ENCODE results near the gene ATOH8. TPM values are rescaled to one million over a fixed set of nuclear protein-coding genes. Genes with fewer than 3 reads are reported as not detected.

ATOH8 gene
- polyA plus RNA-seq, 1 donor (not counting 4 experiments of a cell fraction or from before 2014, with no cell fraction given): not detected

- H2AFZ ChIP-seq (ENCODE audit: control insufficient read depth, low read length): no peak overlapping the region
- dilution Hi-C loops (cut with MboI; ENCODE audit: extremely low pct_ligation_motif_present, low sequenced_read_pairs): no loop called here
- FAIRE-seq (peak; percentile 78), DNase-seq (ENCODE audit: low read depth, low spot score) (peak; percentile 67)
- no peaks in the 10 kb centered on the region for H3K36me3 ChIP-seq (ENCODE audit: control insufficient read depth in 2 of 2, extremely low read depth in 1 of 2, insufficient read depth in 2 of 2, low read length in 2 of 2)
- H3K4me1 ChIP-seq (ENCODE audit: control insufficient read depth, extremely low read depth, insufficient read depth, low read length): peaks cover 17% of the 10 kb centered on the region
- H4K20me1 ChIP-seq (ENCODE audit: control insufficient read depth, extremely low read depth, insufficient read depth, low read length): no peaks in the 10 kb centered on the region
- no peaks in the 10 kb centered on the region for H3K9me1 ChIP-seq (ENCODE audit: control insufficient read depth, extremely low read depth, insufficient read depth, low read length)
- H3K4me2 ChIP-seq (ENCODE audit: control insufficient read depth, extremely low read depth, insufficient read depth, low read depth, low read length): peak overlapping the region; percentile 31
- H3K9me3 ChIP-seq (ENCODE audit: control insufficient read depth, low read depth, low read length): no peaks in the 10 kb centered on the region
- no peak overlapping the region for H3K9ac ChIP-seq (ENCODE audit: control insufficient read depth, extremely low read depth, insufficient read depth, low read length)
- H3K27ac ChIP-seq (ENCODE audit: control insufficient read depth, insufficient read depth, low read length): no peak overlapping the region
- TF ChIP-seq EZH2 (IDR thresholded peaks at IDR 0.05; ENCODE audit: low read length): no peak
- peak; percentile 39 to 59 (median 39) for TF ChIP-seq CTCF (optimal IDR thresholded peaks at IDR 0.05 in 1 of 3, IDR thresholded peaks at IDR 0.05 in 1 of 3, conservative IDR thresholded peaks at IDR 0.05 in 1 of 3; ENCODE audit: extremely low read depth in 1 of 3, insufficient read depth in 2 of 3, low read length in 3 of 3)
- H3K79me2 ChIP-seq (ENCODE audit: control insufficient read depth, insufficient read depth, low read length): no peaks in the 10 kb centered on the region
- peaks cover 86% of the 10 kb centered on the region for H3K27me3 ChIP-seq (ENCODE audit: control insufficient read depth, extremely low read depth, insufficient read depth, low read length)
- no peak overlapping the region for H3K4me3 ChIP-seq (ENCODE audit: control insufficient read depth in 2 of 3, extremely low read depth in 1 of 3, insufficient read depth in 2 of 3, low read depth in 1 of 3, low read length in 3 of 3)
Measured at GRCh38 chr2:85772019-85772745, 18.4 kb downstream of the ATOH8 start.

GRCh38 chr2:85772841-85773491 lies 19.2 kb downstream of the ATOH8 start:
- Histone ChIP-seq H3K9me3 (ENCODE audit: control insufficient read depth, low read depth, low read length) (no peaks in the 10 kb centered on the region), H3K9me1 (ENCODE audit: control insufficient read depth, extremely low read depth, insufficient read depth, low read length) (no peaks in the 10 kb centered on the region), H3K27me3 (ENCODE audit: control insufficient read depth, extremely low read depth, insufficient read depth, low read length) (peaks cover 90% of the 10 kb centered on the region), H3K4me2 (ENCODE audit: control insufficient read depth, extremely low read depth, insufficient read depth, low read depth, low read length) (peak overlapping the region; percentile 31), H3K4me3 (ENCODE audit: control insufficient read depth in 2 of 3, extremely low read depth in 1 of 3, insufficient read depth in 2 of 3, low read depth in 1 of 3, low read length in 3 of 3) (no peak overlapping the region), H3K27ac (ENCODE audit: control insufficient read depth, insufficient read depth, low read length) (no peak overlapping the region), H3K4me1 (ENCODE audit: control insufficient read depth, extremely low read depth, insufficient read depth, low read length) (peaks cover 17% of the 10 kb centered on the region), H3K36me3 (ENCODE audit: control insufficient read depth in 2 of 2, extremely low read depth in 1 of 2, insufficient read depth in 2 of 2, low read length in 2 of 2) (no peaks in the 10 kb centered on the region), H3K9ac (ENCODE audit: control insufficient read depth, extremely low read depth, insufficient read depth, low read length) (no peak overlapping the region), H2AFZ (ENCODE audit: control insufficient read depth, low read length) (no peak overlapping the region), H4K20me1 (ENCODE audit: control insufficient read depth, extremely low read depth, insufficient read depth, low read length) (no peaks in the 10 kb centered on the region), H3K79me2 (ENCODE audit: control insufficient read depth, insufficient read depth, low read length) (no peaks in the 10 kb centered on the region)
- FAIRE-seq (no peak), DNase-seq (ENCODE audit: low read depth, low spot score) (no peak)
- dilution Hi-C loops (cut with MboI; ENCODE audit: extremely low pct_ligation_motif_present, low sequenced_read_pairs): no loop called here
- TF ChIP-seq CTCF (optimal IDR thresholded peaks at IDR 0.05 in 1 of 3, IDR thresholded peaks at IDR 0.05 in 1 of 3, conservative IDR thresholded peaks at IDR 0.05 in 1 of 3; ENCODE audit: extremely low read depth in 1 of 3, insufficient read depth in 2 of 3, low read length in 3 of 3): no peak
